ENCODE results near the gene JMJD6. TPM values are rescaled to one million over a fixed set of nuclear protein-coding genes. Genes with fewer than 3 reads are reported as not detected.

Gene JMJD6
- total and polyA plus RNA-seq, 9 of the 15 experiments (the other 6 are each of a cell fraction or from before 2014, with no cell fraction given), result 2.5 to 52.3 (median 36.3) TPM

GRCh38 chr17:76704805-76705204 lies 21.6 kb downstream of the JMJD6 start:
- no peaks in the 10 kb centered on the region for H3K27me3 ChIP-seq (ENCODE audit: control insufficient read depth in 2 of 2, insufficient read depth in 2 of 2, low read length in 2 of 2)
- 57% methylated on average over 4 of the region's 4 CpGs for WGBS (ENCODE audit: insufficient coverage, low coverage, missing lambda C conversion rate)
- no peak for ATAC-seq
- H3K4me2 ChIP-seq (ENCODE audit: insufficient read depth, low read length), result no peak overlapping the region
- H2AFZ ChIP-seq (ENCODE audit: low read depth, low read length), result no peak overlapping the region
- no peak overlapping the region for H3K27ac ChIP-seq (ENCODE audit: extremely low read depth, low read depth, low read length)
- no peak for FAIRE-seq
- in situ Hi-C loops (cut with MboI) (no loop called here), intact Hi-C loops (cut with micrococcal nuclease) (no loop called here)
- CTCF ChIA-PET (ENCODE audit: low intra/inter-chr PET ratio), result no interaction called here
- H4K20me1 ChIP-seq (replicated peaks; ENCODE audit: control insufficient read depth, insufficient read depth, low read length), result peaks cover 5% of the 10 kb centered on the region; the same call in 1 of the 2 replicates
- peaks cover 14 to 38% of the 10 kb centered on the region in 2 experiments; a peak in 4 of 5 replicates for H3K4me1 ChIP-seq (replicated peaks in 1 of 2; ENCODE audit: control insufficient read depth in 2 of 2, insufficient read depth in 2 of 2, low read length in 2 of 2)
- no peaks in the 10 kb centered on the region for H3K9me1 ChIP-seq (ENCODE audit: control insufficient read depth, insufficient read depth, low read length)
- no peak overlapping the region for H3K9ac ChIP-seq (ENCODE audit: insufficient read depth in 1 of 2, low read depth in 2 of 2, low read length in 2 of 2)
- no peaks in the 10 kb centered on the region for H3K79me2 ChIP-seq (ENCODE audit: control insufficient read depth, insufficient read depth, low read length)
- POLR2A ChIA-PET, result interaction anchor here (0.7 kb wide), 1 partner anchor 1694 kb away, joined by 3 read pairs; no protein-coding TSS in a partner anchor
- H3K4me3 ChIP-seq, result no peak overlapping the region
- no TSS peak for BruUV-seq (replicated peaks)
- no peak for DNase-seq (ENCODE audit: extremely low read depth in 1 of 4, low spot score in 3 of 4)
- no peaks in the 10 kb centered on the region for H3K9me3 ChIP-seq (replicated peaks; ENCODE audit: control insufficient read depth, insufficient read depth, low read depth, low read length)
- H3K36me3 ChIP-seq (ENCODE audit: control insufficient read depth, insufficient read depth, low read length), result no peaks in the 10 kb centered on the region
- TF ChIP-seq TBL1XR1 (IDR thresholded peaks at IDR 0.05; ENCODE audit: low read length in 2 of 2), result no peak
- TF ChIP-seq ZNF165 (CRISPR knock-in tag; IDR thresholded peaks at IDR 0.05; ENCODE audit: borderline replicate concordance), result no peak
- no peak for TF ChIP-seq ATF2 (CRISPR knock-in tag; IDR thresholded peaks at IDR 0.05)
- TF ChIP-seq MITF (IDR thresholded peaks at IDR 0.05), result no peak
- TF ChIP-seq HNRNPUL1 (IDR thresholded peaks at IDR 0.05; ENCODE audit: low read length), result no peak
- TF ChIP-seq EP400 (IDR thresholded peaks at IDR 0.05), result no peak
